Omental fat pad (tissue), 4 donors: ENCODE results near the gene JAKMIP3. TPM values are rescaled to one million over a fixed set of nuclear protein-coding genes. Genes with fewer than 3 reads are reported as not detected.

ENCODE experiments used
- ATAC-seq: fragments of 150-250 bp; one replicate; pipeline ENCODE4 v1.9.1; 2016; ENCODE audit warnings: mild to moderate bottlenecking, moderate library complexity; ENCODE audit not compliant: low FRiP score
- DNase-seq: peaks from one replicate; pipeline ENCODE4 v3.0.0-alpha.2; 2019; ENCODE audit warnings: low spot score
- CTCF ChIP-seq, 3 donors: fragments of 450-650 bp; IDR thresholded peaks; one replicate each; pipeline ENCODE4 v1.5.1; 2016 to 2017; ENCODE audit warnings: antibody characterized with exemption in 3 of 3, mild to moderate bottlenecking in 3 of 3, moderate library complexity in 2 of 3
- total RNA-seq, 4 donors: library from RNA; depleted of rRNA; stranded (reverse); fragments of >200 nt; gene quantifications; one replicate each; pipeline ENCODE4 v1.1.0, GENCODE V29; 2016

The JAKMIP3 gene
- total RNA-seq, 4 donors from 2014 or later, result 0.13 to 0.79 (median 0.37) TPM

- TF ChIP-seq CTCF (IDR thresholded peaks at IDR 0.05), result no peak
- ATAC-seq (peak; percentile 30), DNase-seq (no peak)
Measured at GRCh38 chr10:132036153-132036886, 29.4 kb upstream of the JAKMIP3 start.

GRCh38 chr10:132036887-132037675, 28.7 kb upstream of the JAKMIP3 start:
- no peak for TF ChIP-seq CTCF (IDR thresholded peaks at IDR 0.05)
- DNase-seq (no peak), ATAC-seq (no peak)

- no peak for TF ChIP-seq CTCF (IDR thresholded peaks at IDR 0.05)
- no peak for ATAC-seq
Measured at GRCh38 chr10:132037676-132037975, 28.1 kb upstream of the JAKMIP3 start.

GRCh38 chr10:132039371-132039770, 26.4 kb upstream of the JAKMIP3 start:
- TF ChIP-seq CTCF (IDR thresholded peaks at IDR 0.05), result no peak
- ATAC-seq (no peak), DNase-seq (no peak)

More at GRCh38 chr10:132037676-132037975, 28.1 kb upstream of the JAKMIP3 start:
- DNase-seq, result no peak

GRCh38 chr10:132040046-132040445, 25.7 kb upstream of the JAKMIP3 start:
- no peak for TF ChIP-seq CTCF (IDR thresholded peaks at IDR 0.05)
- ATAC-seq (no peak), DNase-seq (no peak)

GRCh38 chr10:132041340-132041739, 24.4 kb upstream of the JAKMIP3 start:
- ATAC-seq (no peak), DNase-seq (no peak)
- TF ChIP-seq CTCF (IDR thresholded peaks at IDR 0.05), result no peak
